ENCODE measurements around the gene MIER2.
"Not testable (repeated sequence)": the region's sequence is repeated elsewhere in the genome, so short reads cannot be mapped to it uniquely, and the experiment has no call there.

The MIER2 gene

DNA sequence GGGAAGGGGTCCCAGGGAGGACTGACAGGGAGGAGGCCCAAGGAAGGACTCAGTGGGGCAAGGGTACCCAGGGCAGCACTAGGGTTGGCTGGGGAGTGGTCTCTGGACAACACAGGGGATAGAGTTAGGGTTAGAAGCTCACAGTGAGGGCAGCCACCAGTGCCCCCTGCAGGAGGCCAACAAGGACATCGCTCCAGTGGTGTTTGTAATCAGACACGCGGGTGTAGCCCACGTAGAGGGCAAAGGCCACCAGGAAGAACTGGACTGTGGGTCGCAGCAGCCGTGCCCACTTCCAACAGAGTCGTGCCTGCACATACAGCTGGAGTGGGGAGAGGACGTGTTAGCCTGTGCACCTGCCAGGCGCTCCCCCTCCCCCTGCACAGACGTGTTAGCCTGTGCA lies 62.6 kb downstream of the MIER2 start:
- no peak for DNase-seq (ENCODE audit: low spot score)

DNA sequence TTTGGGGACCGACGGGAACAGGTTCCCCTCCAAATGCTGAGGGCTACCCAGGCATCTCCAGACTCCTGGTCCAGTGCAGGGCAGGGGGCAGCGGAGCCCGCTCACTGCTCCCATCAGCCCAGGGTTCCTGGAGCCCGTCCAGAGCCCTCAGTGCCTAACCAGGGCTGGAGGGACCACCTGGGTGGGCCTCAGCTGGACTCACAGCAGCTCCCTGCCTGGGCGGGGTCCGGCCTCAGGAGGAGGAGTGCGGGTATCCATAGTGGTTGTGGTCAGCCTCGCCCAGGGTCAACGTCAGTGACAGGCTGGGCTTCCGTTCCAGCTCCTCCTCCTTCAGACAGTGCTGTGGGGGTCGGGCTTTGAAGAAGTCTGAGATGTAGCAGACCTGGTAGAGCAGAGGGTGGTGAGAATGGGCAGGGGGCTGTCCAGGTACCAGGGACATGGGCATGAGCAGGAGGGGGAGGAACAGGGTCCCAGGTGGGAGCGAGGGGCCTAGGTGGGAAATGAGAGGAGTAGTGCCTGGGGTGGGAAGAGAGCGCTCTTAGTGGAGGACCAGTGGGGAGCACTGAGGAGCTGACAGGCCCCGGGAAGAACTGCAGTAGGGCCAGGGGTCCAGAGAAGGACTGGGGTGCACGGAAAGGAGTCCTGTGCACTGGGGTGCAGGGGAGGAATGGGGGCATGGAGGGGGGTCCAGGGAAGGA lies 63.3 kb downstream of the MIER2 start:
- no peak for DNase-seq (ENCODE audit: low spot score)

DNA sequence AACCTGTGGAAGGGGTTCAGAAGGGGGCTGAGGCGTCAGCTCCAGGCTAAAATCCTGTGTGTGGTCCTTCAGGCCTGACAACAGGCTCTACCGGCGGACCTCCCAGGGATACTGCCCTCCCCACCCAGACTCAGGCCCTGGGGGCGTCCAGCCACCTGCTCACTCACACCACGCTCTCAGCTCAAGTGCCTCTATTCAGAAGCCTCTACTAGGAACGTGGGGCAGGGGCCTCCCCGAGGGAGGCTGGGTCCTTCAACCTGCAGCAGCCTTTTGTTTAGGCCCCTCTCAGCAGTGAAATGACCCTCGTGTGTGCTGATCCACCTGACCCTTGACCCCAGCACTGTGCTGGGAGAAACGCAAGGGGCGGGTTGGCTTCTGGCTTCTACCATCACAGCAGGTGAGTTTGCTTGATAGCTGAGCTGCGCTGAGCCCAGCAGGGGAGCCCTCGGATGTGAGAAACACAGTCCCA lies 64.0 kb downstream of the MIER2 start:
- DNase-seq (ENCODE audit: low spot score): no peak

GRCh38 chr19:279656-280055 lies 64.9 kb downstream of the MIER2 start:
- DNase-seq (ENCODE audit: low spot score): no peak

- no peak for DNase-seq (ENCODE audit: low spot score)
These were observed 65.4 kb downstream of the MIER2 start for GRCh38 chr19:279231-279630.

- no peak for DNase-seq (ENCODE audit: low spot score)
These were observed 66.9 kb downstream of the MIER2 start for GRCh38 chr19:277581-278165.

GRCh38 chr19:277131-277530 lies 67.5 kb downstream of the MIER2 start:
- no peak for DNase-seq (ENCODE audit: low spot score)

DNA sequence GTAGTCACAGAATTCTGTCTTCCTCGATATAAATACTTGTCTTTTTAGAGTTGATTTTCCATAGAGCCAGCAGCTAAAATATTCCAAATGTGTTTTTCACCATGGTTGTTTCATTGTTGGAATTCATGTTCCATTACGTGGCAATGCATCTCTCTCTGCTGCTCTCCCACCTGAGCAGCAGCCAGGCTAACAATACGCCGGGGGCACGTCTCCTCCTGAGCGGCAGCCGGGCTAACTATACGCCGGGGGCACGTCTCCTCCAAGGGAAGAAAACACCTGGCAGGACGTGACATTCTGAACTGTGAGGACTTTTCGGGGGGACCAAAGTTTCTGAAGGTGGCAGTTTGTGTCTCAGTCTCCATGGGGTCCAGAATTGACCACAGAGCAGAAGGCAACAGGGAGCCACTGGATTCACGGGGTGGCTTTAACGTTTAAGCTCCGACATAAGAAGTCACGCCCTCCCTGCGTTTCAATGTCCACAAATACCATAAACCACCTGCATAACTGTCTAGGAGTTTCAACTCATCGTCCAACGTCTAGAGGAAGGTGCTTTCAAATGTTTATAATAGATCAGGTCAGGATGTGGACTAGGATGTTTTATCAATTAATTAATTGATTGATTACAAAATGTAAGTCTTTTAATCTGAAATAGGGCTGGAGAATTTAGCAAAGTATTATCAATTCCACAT lies 68.5 kb downstream of the MIER2 start:
- DNase-seq (ENCODE audit: low spot score): no peak

GRCh38 chr19:275000-275399 lies 69.6 kb downstream of the MIER2 start:
- no peak for DNase-seq (ENCODE audit: low spot score)

GRCh38 chr19:273393-273792 lies 71.2 kb downstream of the MIER2 start:
- no peak for DNase-seq (ENCODE audit: low spot score)

DNA sequence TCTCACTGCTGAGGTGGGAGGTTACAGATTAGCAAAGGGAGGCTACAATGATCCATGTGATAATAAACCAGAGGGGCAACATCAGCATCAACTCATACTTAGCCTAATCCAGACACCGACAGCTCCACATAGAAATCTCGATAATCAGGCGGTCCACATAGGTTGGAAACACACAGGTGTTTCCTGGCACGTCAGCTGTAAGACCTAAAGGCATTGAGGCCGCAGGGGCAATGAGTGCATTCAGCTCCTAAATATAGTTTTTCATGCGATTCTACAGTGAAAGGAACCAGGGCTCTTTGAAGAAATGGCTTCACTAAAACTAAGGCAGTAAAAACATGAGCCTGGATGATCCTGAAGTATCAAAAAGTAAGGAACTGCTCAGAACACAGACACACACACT lies 72.7 kb downstream of the MIER2 start:
- DNase-seq (ENCODE audit: low spot score): no peak

DNA sequence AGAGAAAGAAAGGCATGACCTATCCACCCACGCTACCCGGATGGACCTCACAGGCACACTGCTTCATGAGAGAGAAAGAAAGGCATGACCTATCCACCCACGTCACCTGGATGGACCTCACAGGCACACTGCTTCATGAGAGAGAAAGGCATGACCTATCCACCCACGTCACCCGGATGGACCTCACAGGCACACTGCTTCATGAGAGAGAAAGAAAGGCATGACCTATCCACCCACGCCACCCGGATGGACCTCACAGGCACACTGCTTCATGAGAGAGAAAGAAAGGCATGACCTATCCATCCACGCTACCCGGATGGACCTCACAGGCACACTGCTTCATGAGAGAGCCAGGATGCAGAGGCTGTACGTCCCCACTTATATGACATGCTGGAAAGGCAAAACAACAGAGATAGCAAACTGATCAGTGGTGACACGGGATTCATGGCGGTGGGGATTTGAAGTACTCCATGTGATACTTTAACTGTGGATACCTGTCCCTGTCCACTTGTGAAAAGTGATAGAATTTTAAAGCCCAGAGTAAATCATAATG lies 73.8 kb downstream of the MIER2 start:
- not testable (repeated sequence) for DNase-seq (ENCODE audit: low spot score)

GRCh38 chr19:269241-269640 lies 75.4 kb downstream of the MIER2 start:
- no peak for DNase-seq (ENCODE audit: low spot score)

GRCh38 chr19:262125-262524 lies 82.5 kb downstream of the MIER2 start:
- DNase-seq (ENCODE audit: low spot score): no peak

- DNase-seq (ENCODE audit: low spot score): not testable (repeated sequence)
These were observed 87.8 kb downstream of the MIER2 start for GRCh38 chr19:256804-257203.
